ENCODE measurements around the gene TMEM119.

DNA sequence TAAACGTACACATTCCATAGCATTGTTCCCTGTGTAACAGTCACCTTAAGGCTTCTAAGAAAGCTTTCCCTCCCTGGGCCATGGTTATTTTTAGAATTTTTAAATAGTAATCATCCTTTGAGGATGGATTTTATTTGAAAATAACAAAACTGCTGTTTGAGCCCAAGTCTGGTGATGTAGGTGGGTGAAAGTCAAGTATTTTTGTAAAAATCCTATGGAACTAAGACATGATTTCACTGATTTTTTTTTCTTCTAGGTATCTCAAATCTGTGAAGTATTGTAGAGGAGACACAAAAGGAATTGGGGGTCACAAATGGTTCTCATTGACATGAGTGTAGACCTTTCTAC lies 34.1 kb downstream of the TMEM119 start:
- TF ChIP-seq, protein P1, sequence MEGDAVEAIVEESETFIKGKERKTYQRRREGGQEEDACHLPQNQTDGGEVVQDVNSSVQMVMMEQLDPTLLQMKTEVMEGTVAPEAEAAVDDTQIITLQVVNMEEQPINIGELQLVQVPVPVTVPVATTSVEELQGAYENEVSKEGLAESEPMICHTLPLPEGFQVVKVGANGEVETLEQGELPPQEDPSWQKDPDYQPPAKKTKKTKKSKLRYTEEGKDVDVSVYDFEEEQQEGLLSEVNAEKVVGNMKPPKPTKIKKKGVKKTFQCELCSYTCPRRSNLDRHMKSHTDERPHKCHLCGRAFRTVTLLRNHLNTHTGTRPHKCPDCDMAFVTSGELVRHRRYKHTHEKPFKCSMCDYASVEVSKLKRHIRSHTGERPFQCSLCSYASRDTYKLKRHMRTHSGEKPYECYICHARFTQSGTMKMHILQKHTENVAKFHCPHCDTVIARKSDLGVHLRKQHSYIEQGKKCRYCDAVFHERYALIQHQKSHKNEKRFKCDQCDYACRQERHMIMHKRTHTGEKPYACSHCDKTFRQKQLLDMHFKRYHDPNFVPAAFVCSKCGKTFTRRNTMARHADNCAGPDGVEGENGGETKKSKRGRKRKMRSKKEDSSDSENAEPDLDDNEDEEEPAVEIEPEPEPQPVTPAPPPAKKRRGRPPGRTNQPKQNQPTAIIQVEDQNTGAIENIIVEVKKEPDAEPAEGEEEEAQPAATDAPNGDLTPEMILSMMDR (IDR thresholded peaks at IDR 0.05; ENCODE audit: poor library complexity): no peak
- TF ChIP-seq EZH2 (IDR thresholded peaks at IDR 0.05; ENCODE audit: borderline replicate concordance): no peak
- no peak for TF ChIP-seq EZH2phosphoT487 (IDR thresholded peaks at IDR 0.05; ENCODE audit: low read depth, severe bottlenecking, unreplicated experiment)
